ENCODE measurements around the gene N4BP3.

DNA sequence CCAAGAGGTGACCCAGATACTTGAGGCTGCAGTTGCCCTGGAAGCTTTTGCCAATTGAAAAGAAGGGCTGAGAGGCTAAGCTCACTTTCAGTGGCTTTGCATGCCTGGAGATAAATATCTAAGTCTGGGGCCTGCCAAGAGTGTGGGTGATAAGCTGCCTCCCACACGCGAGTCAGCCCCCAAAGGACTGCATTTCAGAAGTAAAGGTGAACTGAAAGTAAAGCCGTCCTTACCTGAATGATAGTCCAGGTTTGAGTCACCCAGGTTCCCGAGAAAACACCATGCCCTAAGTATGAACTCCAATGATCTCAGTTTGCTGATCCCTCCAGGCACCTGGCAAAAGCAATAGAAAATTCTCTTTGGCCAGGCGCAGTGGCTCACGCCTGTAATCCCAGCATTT, 22.5 kb upstream of the N4BP3 start:
- TF ChIP-seq, protein P1, sequence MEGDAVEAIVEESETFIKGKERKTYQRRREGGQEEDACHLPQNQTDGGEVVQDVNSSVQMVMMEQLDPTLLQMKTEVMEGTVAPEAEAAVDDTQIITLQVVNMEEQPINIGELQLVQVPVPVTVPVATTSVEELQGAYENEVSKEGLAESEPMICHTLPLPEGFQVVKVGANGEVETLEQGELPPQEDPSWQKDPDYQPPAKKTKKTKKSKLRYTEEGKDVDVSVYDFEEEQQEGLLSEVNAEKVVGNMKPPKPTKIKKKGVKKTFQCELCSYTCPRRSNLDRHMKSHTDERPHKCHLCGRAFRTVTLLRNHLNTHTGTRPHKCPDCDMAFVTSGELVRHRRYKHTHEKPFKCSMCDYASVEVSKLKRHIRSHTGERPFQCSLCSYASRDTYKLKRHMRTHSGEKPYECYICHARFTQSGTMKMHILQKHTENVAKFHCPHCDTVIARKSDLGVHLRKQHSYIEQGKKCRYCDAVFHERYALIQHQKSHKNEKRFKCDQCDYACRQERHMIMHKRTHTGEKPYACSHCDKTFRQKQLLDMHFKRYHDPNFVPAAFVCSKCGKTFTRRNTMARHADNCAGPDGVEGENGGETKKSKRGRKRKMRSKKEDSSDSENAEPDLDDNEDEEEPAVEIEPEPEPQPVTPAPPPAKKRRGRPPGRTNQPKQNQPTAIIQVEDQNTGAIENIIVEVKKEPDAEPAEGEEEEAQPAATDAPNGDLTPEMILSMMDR (IDR thresholded peaks at IDR 0.05; ENCODE audit: borderline replicate concordance, extremely low read depth, low read length, poor library complexity, severe bottlenecking) = no peak
- TF ChIP-seq EZH2 (IDR thresholded peaks at IDR 0.05; ENCODE audit: borderline replicate concordance, low read depth, low read length, severe bottlenecking) = no peak

Measured in DND-41 (cell line).